Measurements from ENCODE around the gene TLX1. TPM values are rescaled to one million over a fixed set of nuclear protein-coding genes. Genes with fewer than 3 reads are reported as not detected.

TLX1 gene
- polyA plus RNA-seq, 1 donor (not counting 4 experiments of a cell fraction or from before 2014, with no cell fraction given) = not detected

DNA sequence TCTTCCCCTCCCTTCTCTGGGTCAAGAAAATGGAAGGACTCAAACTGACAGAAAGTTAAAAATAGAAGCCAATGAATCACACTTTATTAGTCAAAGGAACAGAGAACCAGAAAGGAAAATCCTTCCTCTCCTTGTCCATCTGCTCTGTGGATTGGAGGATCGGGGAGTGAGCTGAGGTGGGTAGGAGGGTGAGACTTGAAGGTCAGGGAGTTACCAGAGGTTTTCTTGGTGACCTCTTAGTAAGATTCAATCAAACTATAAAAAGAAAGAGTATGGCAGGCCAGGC, 12.2 kb downstream of the TLX1 start:
- H3K4me3 ChIP-seq (ENCODE audit: control insufficient read depth in 2 of 3, extremely low read depth in 1 of 3, insufficient read depth in 2 of 3, low read depth in 1 of 3, low read length in 3 of 3) = no peak overlapping the region
- H2AFZ ChIP-seq (ENCODE audit: control insufficient read depth, low read length) = no peak overlapping the region
- FAIRE-seq (no peak), DNase-seq (ENCODE audit: low read depth, low spot score) (no peak)
- H3K27ac ChIP-seq (ENCODE audit: control insufficient read depth, insufficient read depth, low read length) = no peak overlapping the region
- TF ChIP-seq CTCF (optimal IDR thresholded peaks at IDR 0.05 in 1 of 3, IDR thresholded peaks at IDR 0.05 in 1 of 3, conservative IDR thresholded peaks at IDR 0.05 in 1 of 3; ENCODE audit: extremely low read depth in 1 of 3, insufficient read depth in 2 of 3, low read length in 3 of 3) (no peak), EZH2 (IDR thresholded peaks at IDR 0.05; ENCODE audit: low read length) (no peak)
- H4K20me1 ChIP-seq (ENCODE audit: control insufficient read depth, extremely low read depth, insufficient read depth, low read length) = peaks cover 2% of the 10 kb centered on the region
- dilution Hi-C loops (cut with MboI; ENCODE audit: extremely low pct_ligation_motif_present, low sequenced_read_pairs) = no loop called here
- H3K79me2 ChIP-seq (ENCODE audit: control insufficient read depth, insufficient read depth, low read length) = no peaks in the 10 kb centered on the region
- H3K9ac ChIP-seq (ENCODE audit: control insufficient read depth, extremely low read depth, insufficient read depth, low read length) = no peak overlapping the region
- peaks cover 10% of the 10 kb centered on the region for H3K4me1 ChIP-seq (ENCODE audit: control insufficient read depth, extremely low read depth, insufficient read depth, low read length)
- H3K36me3 ChIP-seq (ENCODE audit: control insufficient read depth in 2 of 2, extremely low read depth in 1 of 2, insufficient read depth in 2 of 2, low read length in 2 of 2) = no peaks in the 10 kb centered on the region
- H3K27me3 ChIP-seq (ENCODE audit: control insufficient read depth, extremely low read depth, insufficient read depth, low read length) = peaks cover 97% of the 10 kb centered on the region
- no peak overlapping the region for H3K4me2 ChIP-seq (ENCODE audit: control insufficient read depth, extremely low read depth, insufficient read depth, low read depth, low read length)
- H3K9me3 ChIP-seq (ENCODE audit: control insufficient read depth, low read depth, low read length) = no peaks in the 10 kb centered on the region
- H3K9me1 ChIP-seq (ENCODE audit: control insufficient read depth, extremely low read depth, insufficient read depth, low read length) = no peaks in the 10 kb centered on the region

GRCh38 chr10:101144053-101144452, 13.0 kb downstream of the TLX1 start:
- Histone ChIP-seq H3K79me2 (ENCODE audit: control insufficient read depth, insufficient read depth, low read length) (no peaks in the 10 kb centered on the region), H4K20me1 (ENCODE audit: control insufficient read depth, extremely low read depth, insufficient read depth, low read length) (peaks cover 2% of the 10 kb centered on the region), H3K4me1 (ENCODE audit: control insufficient read depth, extremely low read depth, insufficient read depth, low read length) (peaks cover 8% of the 10 kb centered on the region), H3K9me1 (ENCODE audit: control insufficient read depth, extremely low read depth, insufficient read depth, low read length) (no peaks in the 10 kb centered on the region), H3K4me3 (ENCODE audit: control insufficient read depth in 2 of 3, extremely low read depth in 1 of 3, insufficient read depth in 2 of 3, low read depth in 1 of 3, low read length in 3 of 3) (no peak overlapping the region), H3K36me3 (ENCODE audit: control insufficient read depth in 2 of 2, extremely low read depth in 1 of 2, insufficient read depth in 2 of 2, low read length in 2 of 2) (no peaks in the 10 kb centered on the region), H3K9me3 (ENCODE audit: control insufficient read depth, low read depth, low read length) (no peaks in the 10 kb centered on the region), H3K27me3 (ENCODE audit: control insufficient read depth, extremely low read depth, insufficient read depth, low read length) (peaks cover 96% of the 10 kb centered on the region), H3K27ac (ENCODE audit: control insufficient read depth, insufficient read depth, low read length) (no peak overlapping the region), H3K9ac (ENCODE audit: control insufficient read depth, extremely low read depth, insufficient read depth, low read length) (no peak overlapping the region), H2AFZ (ENCODE audit: control insufficient read depth, low read length) (no peak overlapping the region), H3K4me2 (ENCODE audit: control insufficient read depth, extremely low read depth, insufficient read depth, low read depth, low read length) (no peak overlapping the region)
- TF ChIP-seq EZH2 (IDR thresholded peaks at IDR 0.05; ENCODE audit: low read length) (no peak), CTCF (optimal IDR thresholded peaks at IDR 0.05 in 1 of 3, IDR thresholded peaks at IDR 0.05 in 1 of 3, conservative IDR thresholded peaks at IDR 0.05 in 1 of 3; ENCODE audit: extremely low read depth in 1 of 3, insufficient read depth in 2 of 3, low read length in 3 of 3) (no peak)
- no peak for FAIRE-seq
- dilution Hi-C loops (cut with MboI; ENCODE audit: extremely low pct_ligation_motif_present, low sequenced_read_pairs) = no loop called here
- DNase-seq (ENCODE audit: low read depth, low spot score) = no peak

All from keratinocyte (primary cell).